Thymus (tissue), 11 donors: ENCODE results near the gene MEGF11. TPM values are rescaled to one million over a fixed set of nuclear protein-coding genes. Genes with fewer than 3 reads are reported as not detected.

ENCODE experiments used
- DNase-seq, 9 donors: peaks; one replicate each; pipeline ENCODE4 v3.0.0-alpha.2; 2013; ENCODE audit warnings: low spot score in 9 of 9, low read depth in 6 of 9, missing footprints in 1 of 9
- H3K27ac ChIP-seq, 2 donors: one replicate each; pipeline ENCODE4 v1.5.1; 2013; ENCODE audit warnings: control low read depth in 1 of 2, low read depth in 1 of 2, low read length in 1 of 2, mild to moderate bottlenecking in 1 of 2, moderate library complexity in 1 of 2
- H3K27me3 ChIP-seq, 2 donors: one replicate each; pipeline ENCODE4 v1.5.1; 2013; ENCODE audit warnings: low read length in 1 of 2; ENCODE audit not compliant: control insufficient read depth in 2 of 2, insufficient read depth in 1 of 2
- H3K36me3 ChIP-seq, 2 donors: one replicate each; pipeline ENCODE4 v1.5.1; 2013; ENCODE audit warnings: low read length in 1 of 2, mild to moderate bottlenecking in 1 of 2, moderate library complexity in 1 of 2; ENCODE audit not compliant: control insufficient read depth in 2 of 2, insufficient read depth in 2 of 2
- H3K4me1 ChIP-seq, 2 donors: one replicate each; pipeline ENCODE4 v1.5.1; 2013; ENCODE audit warnings: low read length in 2 of 2; ENCODE audit not compliant: control insufficient read depth in 2 of 2, insufficient read depth in 2 of 2
- H3K4me3 ChIP-seq, 2 donors: one replicate each; pipeline ENCODE4 v1.5.1; 2013; ENCODE audit warnings: low read length in 2 of 2, control low read depth in 1 of 2, mild to moderate bottlenecking in 1 of 2
- H3K9me3 ChIP-seq, 2 donors: one replicate each; pipeline ENCODE4 v1.5.1; 2013; ENCODE audit warnings: low read length in 1 of 2, mild to moderate bottlenecking in 1 of 2; ENCODE audit not compliant: control insufficient read depth in 2 of 2, insufficient read depth in 1 of 2
- WGBS: extraction: QIAGEN DNeasy Blood & Tissue Kit; methylation state at CpG from one replicate; pipeline ENCODE4 v1.1.7; 2013; 5-methylcytosine and 5-hydroxymethylcytosine counted together
- polyA plus RNA-seq: library from polyadenylated mRNA; stranded (reverse); fragments of 200-250 nt; gene quantifications from one replicate; pipeline ENCODE4 v1.2.3, GENCODE V29; 2013
- total RNA-seq: library from RNA; stranded (reverse); fragments of 120-200 nt; gene quantifications from one replicate; pipeline ENCODE4 v1.2.4, GENCODE V29; 2013
- donor health status: healthy.

MEGF11 gene
- total and polyA plus RNA-seq, 2 donors = 0.28 to 0.66 TPM

DNA sequence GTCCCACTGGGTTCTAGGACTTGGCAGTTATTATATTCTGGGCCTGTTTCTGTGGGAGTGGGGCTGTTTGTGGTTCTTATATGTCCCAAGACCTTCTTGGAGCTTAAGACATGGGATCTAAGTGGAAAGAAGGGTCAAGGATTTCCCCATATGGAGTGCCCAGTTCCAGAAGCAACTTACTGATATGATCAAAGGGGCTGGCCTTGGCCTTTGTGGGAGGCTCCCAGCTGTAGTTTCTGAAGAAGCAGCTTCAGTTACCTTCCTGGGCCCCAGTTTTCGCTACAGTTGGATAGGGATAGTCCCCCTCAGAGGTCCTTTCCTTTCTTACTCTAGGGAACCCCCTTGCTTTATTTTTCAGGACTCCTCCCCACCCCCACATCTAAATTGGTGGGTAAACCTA lies 328.2 kb downstream of the MEGF11 start:
- no peak for DNase-seq
- 98% methylated on average over 1 of the region's 1 CpG for WGBS

DNA sequence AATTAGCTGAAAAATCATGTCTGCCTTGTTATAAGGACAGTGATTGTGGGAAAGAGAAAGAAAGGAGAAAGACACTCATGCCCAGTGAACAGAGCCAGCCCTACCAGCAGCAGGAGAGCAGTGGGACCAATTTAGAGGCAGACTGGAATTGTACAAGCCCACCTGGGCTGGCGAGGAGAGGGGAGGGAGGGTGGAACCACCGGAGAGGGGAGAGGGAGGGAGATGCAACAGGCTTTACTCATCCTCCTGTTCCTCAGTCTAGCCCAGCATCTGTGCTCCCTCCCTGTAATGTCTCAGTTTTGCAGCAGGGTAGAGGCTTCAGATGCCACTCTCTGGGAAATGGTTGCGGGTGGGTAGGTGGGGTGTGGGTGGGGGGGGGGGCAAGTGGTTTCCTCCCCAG lies 329.5 kb downstream of the MEGF11 start:
- Histone ChIP-seq H3K4me1 (no peaks in the 10 kb centered on the region), H3K27ac (no peak overlapping the region), H3K4me3 (no peak overlapping the region), H3K36me3 (no peaks in the 10 kb centered on the region), H3K9me3 (no peaks in the 10 kb centered on the region), H3K27me3 (no peaks in the 10 kb centered on the region)
- no peak for DNase-seq
- 96% methylated on average over 3 of the region's 3 CpGs for WGBS

More for the DNA sequence above, 328.2 kb downstream of the MEGF11 start:
- Histone ChIP-seq H3K27me3 (no peaks in the 10 kb centered on the region), H3K4me1 (no peaks in the 10 kb centered on the region), H3K36me3 (no peaks in the 10 kb centered on the region), H3K9me3 (peaks cover 0 to 3% of the 10 kb centered on the region in 2 donors), H3K4me3 (no peak overlapping the region), H3K27ac (no peak overlapping the region)

DNA sequence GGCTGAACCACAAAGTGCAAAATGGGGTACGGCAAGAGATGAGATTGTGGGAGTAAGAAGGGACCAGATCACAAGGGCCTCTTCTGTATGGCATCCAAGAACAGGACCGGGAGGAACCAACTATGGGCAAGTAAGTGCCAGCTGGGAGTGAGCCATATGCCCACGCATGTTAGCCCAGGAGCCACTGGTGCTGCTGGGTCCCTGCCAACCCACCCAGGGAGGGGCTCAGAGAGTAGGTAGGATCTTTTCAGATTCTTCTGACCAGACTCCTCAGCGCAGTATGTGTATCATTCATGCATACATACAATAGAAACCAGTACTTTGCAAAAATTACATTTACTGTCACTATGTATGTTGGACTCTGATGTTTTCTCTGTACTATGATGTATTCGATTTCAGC lies 330.3 kb downstream of the MEGF11 start:
- 95% methylated on average over 5 of the region's 5 CpGs for WGBS
- Histone ChIP-seq H3K9me3 (no peaks in the 10 kb centered on the region), H3K4me1 (no peaks in the 10 kb centered on the region), H3K36me3 (no peaks in the 10 kb centered on the region), H3K27me3 (no peaks in the 10 kb centered on the region), H3K4me3 (no peak overlapping the region), H3K27ac (no peak overlapping the region)
- no peak for DNase-seq

DNA sequence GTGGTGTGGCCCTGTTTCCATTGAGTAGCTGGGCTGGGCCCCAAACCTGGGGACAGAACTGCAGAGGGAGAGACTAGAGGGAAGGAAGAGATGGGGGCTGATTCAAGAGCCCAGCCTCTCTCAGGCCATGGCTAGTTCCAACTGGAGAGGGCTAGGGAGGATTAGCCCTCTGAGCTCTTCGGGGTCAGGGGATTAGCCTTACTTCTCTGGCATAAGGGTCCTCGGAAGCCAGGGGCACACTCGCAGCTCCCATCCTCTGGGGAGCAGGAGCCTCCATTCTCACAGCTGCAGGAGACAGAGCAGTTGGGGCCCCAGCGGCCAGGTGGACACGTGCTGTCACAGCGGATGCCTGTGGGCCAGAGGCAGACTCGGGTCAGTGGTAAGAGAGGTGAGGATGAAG lies 330.9 kb downstream of the MEGF11 start:
- no peak for DNase-seq
- Histone ChIP-seq H3K4me1 (no peaks in the 10 kb centered on the region), H3K27me3 (no peaks in the 10 kb centered on the region), H3K9me3 (no peaks in the 10 kb centered on the region), H3K4me3 (no peak overlapping the region), H3K27ac (no peak overlapping the region), H3K36me3 (no peaks in the 10 kb centered on the region)
- 97% methylated on average over 7 of the region's 7 CpGs for WGBS

DNA sequence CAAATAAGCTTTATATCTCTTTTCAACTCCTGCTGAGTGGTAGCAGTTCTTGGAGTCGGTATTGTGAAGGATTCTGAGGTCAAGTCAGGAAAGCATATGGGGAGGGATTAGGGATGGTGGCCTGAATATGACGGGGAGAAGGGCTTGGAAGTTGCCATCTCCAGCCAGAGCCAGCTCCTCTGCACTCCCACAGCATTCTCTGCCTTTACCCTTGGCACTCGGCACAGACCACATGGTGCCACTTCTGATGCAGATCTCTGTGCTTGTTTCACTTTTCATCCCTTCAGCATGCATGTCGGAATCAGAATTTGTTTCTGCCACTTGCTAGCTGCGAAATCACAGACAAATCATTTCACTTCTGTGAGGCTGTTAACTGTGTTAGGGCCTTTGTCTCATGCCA lies 331.8 kb downstream of the MEGF11 start:
- DNase-seq = no peak
- 97% methylated on average over 5 of the region's 5 CpGs for WGBS
- H3K27ac ChIP-seq = no peak overlapping the region
- no peaks in the 10 kb centered on the region for H3K4me1 ChIP-seq
- H3K36me3 ChIP-seq = no peaks in the 10 kb centered on the region
- no peaks in the 10 kb centered on the region for H3K9me3 ChIP-seq
- no peaks in the 10 kb centered on the region for H3K27me3 ChIP-seq
- no peak overlapping the region for H3K4me3 ChIP-seq

DNA sequence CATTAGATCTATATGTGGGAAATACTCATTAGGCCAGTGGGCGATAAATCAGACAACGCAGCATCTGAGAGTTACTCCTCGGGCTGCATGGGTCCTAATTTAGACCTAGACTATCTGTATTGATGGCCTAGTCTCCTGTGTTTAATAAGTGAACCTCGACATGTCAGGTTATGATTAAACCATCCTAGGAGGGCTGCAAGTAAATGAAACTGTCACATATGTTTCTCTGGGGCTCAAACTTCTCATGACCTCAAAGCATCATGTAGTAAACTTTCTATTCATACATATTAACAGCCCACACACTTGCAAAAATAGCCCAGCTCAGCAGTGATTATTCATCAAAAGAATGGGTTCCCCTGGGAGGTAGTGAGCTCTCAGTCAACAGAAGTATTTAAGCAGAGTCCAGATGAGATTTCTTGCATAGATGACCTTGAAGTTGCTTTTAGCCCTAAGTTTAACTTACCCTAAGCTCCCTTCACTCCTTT lies 332.7 kb downstream of the MEGF11 start:
- WGBS = 94% methylated on average over 4 of the region's 4 CpGs
- no peaks in the 10 kb centered on the region for H3K27me3 ChIP-seq
- no peak overlapping the region for H3K4me3 ChIP-seq
- peaks cover 0 to 2% of the 10 kb centered on the region in 2 donors for H3K4me1 ChIP-seq
- H3K9me3 ChIP-seq = no peaks in the 10 kb centered on the region
- no peak for DNase-seq
- no peak overlapping the region for H3K27ac ChIP-seq
- H3K36me3 ChIP-seq = no peaks in the 10 kb centered on the region

DNA sequence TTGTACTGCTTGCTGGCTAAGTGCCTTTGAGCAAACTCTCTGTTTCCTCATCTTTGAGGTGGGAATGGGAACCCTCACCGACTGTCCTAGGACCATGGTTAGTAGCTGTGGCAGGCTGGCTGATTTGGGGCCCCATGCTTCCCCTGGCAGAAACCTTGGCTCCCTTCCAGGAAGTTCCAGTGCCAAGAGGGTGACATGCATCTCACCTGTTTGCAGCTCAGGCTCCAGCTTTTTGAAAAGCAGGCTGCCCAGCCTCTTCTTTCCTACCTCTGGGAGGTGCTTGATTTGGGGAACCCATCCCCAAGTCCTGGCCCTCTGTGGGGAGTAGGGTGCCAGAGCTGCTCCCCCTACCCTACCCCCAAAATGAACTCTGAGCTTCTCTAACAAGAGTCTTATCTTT lies 333.4 kb downstream of the MEGF11 start:
- Histone ChIP-seq H3K27ac (no peak overlapping the region), H3K36me3 (no peaks in the 10 kb centered on the region), H3K4me1 (peaks cover 0 to 9% of the 10 kb centered on the region in 2 donors), H3K27me3 (no peaks in the 10 kb centered on the region), H3K9me3 (no peaks in the 10 kb centered on the region), H3K4me3 (no peak overlapping the region)
- DNase-seq = no peak
- 16% methylated on average over 1 of the region's 1 CpG for WGBS

DNA sequence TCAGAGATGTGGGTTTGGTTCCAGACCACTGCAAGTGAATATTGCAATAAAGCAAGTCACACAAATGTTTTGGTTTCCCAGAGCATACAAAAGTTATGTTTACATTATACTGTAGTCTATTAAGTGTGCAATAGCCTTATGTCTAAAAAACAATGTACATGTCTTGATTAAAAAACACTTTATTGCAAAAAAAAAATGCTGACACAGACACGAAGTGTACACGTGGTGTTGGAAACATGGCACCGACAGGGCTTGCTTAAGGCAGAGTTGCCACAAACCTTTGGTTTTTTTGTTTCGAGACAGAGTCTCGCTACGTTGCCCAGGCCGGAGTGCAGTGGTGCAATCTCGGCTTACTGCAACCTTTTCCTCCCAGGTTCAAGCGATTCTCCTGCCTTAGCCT lies 334.2 kb downstream of the MEGF11 start:
- 97% methylated on average over 9 of the region's 9 CpGs for WGBS
- Histone ChIP-seq H3K4me3 (no peak overlapping the region), H3K4me1 (peaks cover 0 to 9% of the 10 kb centered on the region in 2 donors), H3K27me3 (no peaks in the 10 kb centered on the region), H3K9me3 (no peaks in the 10 kb centered on the region), H3K27ac (no peak overlapping the region), H3K36me3 (no peaks in the 10 kb centered on the region)
- DNase-seq = no peak

DNA sequence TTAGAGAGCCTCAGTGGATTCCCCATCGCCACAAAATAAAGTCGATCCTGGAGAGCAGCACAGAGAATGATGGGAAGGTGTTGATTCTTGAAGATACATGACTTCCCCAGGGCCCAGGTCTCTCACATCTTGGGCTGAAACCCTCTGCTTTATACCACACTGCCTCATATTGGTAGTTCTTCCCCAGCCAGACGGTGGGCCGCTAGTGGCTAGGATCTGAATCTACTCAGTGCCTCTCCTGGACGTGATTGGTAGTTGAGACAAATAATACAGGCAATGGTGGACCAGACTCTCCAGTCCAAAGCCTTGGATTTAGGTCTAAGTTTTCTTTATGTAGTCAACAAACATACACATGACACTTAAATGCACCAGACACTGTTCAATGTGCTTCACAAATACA lies 334.6 kb downstream of the MEGF11 start:
- Histone ChIP-seq H3K27me3 (no peaks in the 10 kb centered on the region), H3K27ac (no peak overlapping the region), H3K4me1 (peaks cover 0 to 9% of the 10 kb centered on the region in 2 donors), H3K36me3 (no peaks in the 10 kb centered on the region), H3K4me3 (no peak overlapping the region), H3K9me3 (no peaks in the 10 kb centered on the region)
- DNase-seq = no peak
- WGBS = over 99% methylated on average over 5 of the region's 5 CpGs
